SK-N-SH treated with all-trans-retinoic acid at 6 μM for 48 hours (cell line): ENCODE measurements around the gene SMIM5.

Source experiments
- CSDC2 ChIP-seq: fragments of 250-450 bp; sonication (Bioruptor Pico); IDR thresholded peaks from 2 replicates; pipeline ENCODE4 v1.5.0; 2020; ENCODE audit warnings: mild to moderate bottlenecking, moderate library complexity
- PPARA ChIP-seq: fragments of 250-450 bp; sonication (Bioruptor Pico); IDR thresholded peaks from 2 replicates; pipeline ENCODE4 v1.5.0; 2020; ENCODE audit warnings: mild to moderate bottlenecking, borderline replicate concordance

- TF ChIP-seq CSDC2 (CRISPR knock-in tag) = no peak
- TF ChIP-seq PPARA (CRISPR knock-in tag) = no peak
Measured at GRCh38 chr17:75588596-75589011, 44.6 kb upstream of the SMIM5 start.
